HepG2 (cell line): ENCODE measurements around the gene EIF4G3. TPM values are rescaled to one million over a fixed set of nuclear protein-coding genes. Genes with fewer than 3 reads are reported as not detected.
"Not testable (repeated sequence)": the region's sequence is repeated elsewhere in the genome, so short reads cannot be mapped to it uniquely, and the experiment has no call there.

ENCODE experiments used
- ATAC-seq: fragments of 200-7000 bp; cut with Tn5 transposase; 3 replicates; pipeline ENCODE4 v1.9.1; 2020; ENCODE audit warnings: mild to moderate bottlenecking, moderate library complexity
- BruUV-seq: library from RNA; stranded (reverse); fragments of 400-500 nt; replicated peaks from 2 replicates; lab custom pipeline; 2021; lab: Mats Ljungman, UMichigan
- CTCF ChIA-PET: fragments of 300-600 bp; formaldehyde crosslinking; extraction: SDS; loops from one replicate; lab custom pipeline; 2021; ENCODE audit warnings: low total read pairs, inconsistent platforms, low intra/inter-chr PET ratio; lab: Yijun Ruan, JAX
- POLR2A ChIA-PET: fragments of 350-600 bp; sonication (Branson Sonifier 250); formaldehyde crosslinking; loops from one replicate; lab custom pipeline; 2020; ENCODE audit warnings: antibody characterized with exemption, inconsistent platforms; lab: Yijun Ruan, JAX
- DNase-seq: peaks from one replicate; pipeline ENCODE4 v3.0.0-alpha.2; 2015; ENCODE audit warnings: low spot score
- FAIRE-seq: peaks from 3 replicates; lab custom pipeline; 2011; peaks lifted over from hg19 to GRCh38; lab: Jason Lieb, UNC
- H2AFZ ChIP-seq: one replicate; pipeline ENCODE4 v1.6.1; 2011; ENCODE audit warnings: low read length, inconsistent platforms
- H3K27ac ChIP-seq: fragments of 300-600 bp; 3 replicates; pipeline ENCODE4 v1.8.0; 2011; ENCODE audit warnings: mixed run types, mild to moderate bottlenecking, mixed read lengths, low read length, inconsistent platforms; ENCODE audit not compliant: insufficient read depth; ENCODE audit errors: extremely low read length
- H3K27me3 ChIP-seq, 2 experiments: fragments of 200-600 bp in 1 of 2; 2 replicates in 1 of 2; 3 replicates in 1 of 2; pipeline versions ENCODE4 v1.6.0 to v1.8.0; 2011; ENCODE audit warnings: low read length in 2 of 2, mild to moderate bottlenecking in 2 of 2, moderate library complexity in 2 of 2, inconsistent platforms in 1 of 2; ENCODE audit not compliant: insufficient read depth in 2 of 2, control insufficient read depth in 1 of 2
- H3K36me3 ChIP-seq, 2 experiments: fragments of 200-600 bp in 1 of 2; replicated peaks in 1 of 2; 2 replicates in 1 of 2; 3 replicates in 1 of 2; pipeline versions ENCODE4 v1.5.1 to v1.8.0; 2011; ENCODE audit warnings: low read length in 2 of 2, inconsistent platforms in 1 of 2; ENCODE audit not compliant: insufficient read depth in 2 of 2, control insufficient read depth in 1 of 2
- H3K4me1 ChIP-seq: 2 replicates; pipeline ENCODE4 v1.5.1; 2012; ENCODE audit warnings: low read length, inconsistent platforms; ENCODE audit not compliant: insufficient read depth
- H3K4me2 ChIP-seq: 2 replicates; pipeline ENCODE4 v1.6.0; 2011; ENCODE audit warnings: low read depth, low read length, inconsistent platforms
- H3K4me3 ChIP-seq, 3 experiments: fragments of 200-600 bp in 1 of 3; sonication (generic), shearing (Covaris generic) in 1 of 3; replicated peaks in 1 of 3; 2 replicates each; pipeline ENCODE4 v1.5.1; 2011 to 2016; ENCODE audit warnings: low read length in 3 of 3, inconsistent platforms in 2 of 3, low read depth in 2 of 3, mild to moderate bottlenecking in 2 of 3, control low read depth in 1 of 3, mixed read lengths in 1 of 3; ENCODE audit not compliant: insufficient read depth in 1 of 3
- H3K79me2 ChIP-seq: one replicate; pipeline ENCODE4 v1.6.1; 2011; ENCODE audit warnings: low read length, inconsistent platforms; ENCODE audit not compliant: insufficient read depth
- H3K9ac ChIP-seq: 2 replicates; pipeline ENCODE4 v1.6.0; 2011; ENCODE audit warnings: mild to moderate bottlenecking, low read depth, low read length, inconsistent platforms; ENCODE audit not compliant: insufficient read depth
- H3K9me3 ChIP-seq: 2 replicates; pipeline ENCODE4 v1.5.1; 2012; ENCODE audit warnings: mild to moderate bottlenecking, low read length
- H4K20me1 ChIP-seq: 2 replicates; pipeline ENCODE4 v1.6.0; 2011; ENCODE audit warnings: inconsistent platforms, mild to moderate bottlenecking, low read length, moderate library complexity; ENCODE audit not compliant: insufficient read depth
- KLF12 ChIP-seq: sonication (generic); formaldehyde crosslinking; IDR thresholded peaks from 2 replicates; pipeline ENCODE4 v1.4.0; 2020; ENCODE audit warnings: missing genetic modification reagents, borderline replicate concordance
- WGBS: methylation state at CpG from one replicate; pipeline ENCODE4 v1.1.6; 2017; ENCODE audit warnings: low lambda C conversion rate; 5-methylcytosine and 5-hydroxymethylcytosine counted together
- in situ Hi-C: cut with HindIII; loops from 2 replicates; pipeline ENCODE4 v1.10.0; 2017; ENCODE audit warnings: low pct_unique_long_range_greater_than_20kb; ENCODE audit not compliant: extremely low pct_ligation_motif_present
- intact Hi-C: fragments of 100-400 bp; cut with micrococcal nuclease; formaldehyde crosslinking; loops from one replicate; pipeline ENCODE4 v1.10.0; 2022; ENCODE audit not compliant: unreplicated experiment
- polyA plus RNA-seq, 8 experiments: library from polyadenylated mRNA; depleted of rRNA in 3 of 8; stranded (reverse) in 7 of 8; unstranded in 1 of 8; fragments of >200 nt; fragmentation: Illumina TruSeq in 4 of 8; extraction: Trizol in 4 of 8; gene quantifications; 2 replicates each; pipeline versions ENCODE4 v1.2.1 to v1.2.3, GENCODE V29; 2011 to 2016; ENCODE audit warnings: low read depth in 4 of 8, missing spikeins in 1 of 8, mixed read lengths in 1 of 8; ENCODE audit not compliant: insufficient read depth in 1 of 8
- total RNA-seq, 5 experiments: library from RNA; depleted of rRNA; stranded (reverse); fragments of >200 nt; fragmentation: Illumina TruSeq; extraction: Trizol; gene quantifications; 2 replicates each; pipeline ENCODE4 v1.2.3, GENCODE V29; 2016; ENCODE audit warnings: low read depth in 1 of 5
- TF ChIP-seq, protein P1 (sequence below), 2 experiments: sonication (generic) in 1 of 2; formaldehyde crosslinking in 1 of 2; IDR thresholded peaks; 2 replicates each; pipeline versions ENCODE4 v1.4.0 to v1.6.1; 2016 to 2020; ENCODE audit warnings: borderline replicate concordance in 1 of 2, low read depth in 1 of 2, mild to moderate bottlenecking in 1 of 2, missing genetic modification reagents in 1 of 2

Gene EIF4G3
- total and polyA plus RNA-seq, 2 of the 13 experiments (the other 11 are each of a cell fraction or from before 2014, with no cell fraction given), result 22.2 to 27.6 TPM

DNA sequence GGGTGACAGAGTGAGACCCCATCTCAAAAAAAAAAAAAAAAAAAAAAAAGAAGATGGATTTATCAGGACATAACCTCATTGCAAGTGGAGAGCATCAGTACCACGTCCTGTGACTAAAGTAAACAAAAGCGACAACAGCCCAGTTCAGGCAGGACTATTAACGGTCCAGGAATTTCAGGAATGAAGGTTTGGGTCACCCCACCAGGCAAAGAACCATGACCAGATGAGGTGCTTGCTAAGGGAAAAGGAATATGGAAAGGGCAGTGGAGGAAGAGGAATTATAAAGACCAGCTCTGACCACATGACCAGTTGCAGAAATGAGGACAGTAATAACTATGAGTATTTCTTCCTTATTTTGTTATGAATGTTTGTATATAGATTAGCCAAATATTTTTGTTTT is 35.4 kb upstream of the EIF4G3 start (continued):
- TF ChIP-seq, protein P1, sequence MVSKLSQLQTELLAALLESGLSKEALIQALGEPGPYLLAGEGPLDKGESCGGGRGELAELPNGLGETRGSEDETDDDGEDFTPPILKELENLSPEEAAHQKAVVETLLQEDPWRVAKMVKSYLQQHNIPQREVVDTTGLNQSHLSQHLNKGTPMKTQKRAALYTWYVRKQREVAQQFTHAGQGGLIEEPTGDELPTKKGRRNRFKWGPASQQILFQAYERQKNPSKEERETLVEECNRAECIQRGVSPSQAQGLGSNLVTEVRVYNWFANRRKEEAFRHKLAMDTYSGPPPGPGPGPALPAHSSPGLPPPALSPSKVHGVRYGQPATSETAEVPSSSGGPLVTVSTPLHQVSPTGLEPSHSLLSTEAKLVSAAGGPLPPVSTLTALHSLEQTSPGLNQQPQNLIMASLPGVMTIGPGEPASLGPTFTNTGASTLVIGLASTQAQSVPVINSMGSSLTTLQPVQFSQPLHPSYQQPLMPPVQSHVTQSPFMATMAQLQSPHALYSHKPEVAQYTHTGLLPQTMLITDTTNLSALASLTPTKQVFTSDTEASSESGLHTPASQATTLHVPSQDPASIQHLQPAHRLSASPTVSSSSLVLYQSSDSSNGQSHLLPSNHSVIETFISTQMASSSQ (IDR thresholded peaks at IDR 0.05; ENCODE audit: low read depth), result no peak
- TF ChIP-seq, protein P1 (CRISPR knock-in tag; IDR thresholded peaks at IDR 0.05; ENCODE audit: borderline replicate concordance), result no peak
- TF ChIP-seq KLF12, result no peak

DNA sequence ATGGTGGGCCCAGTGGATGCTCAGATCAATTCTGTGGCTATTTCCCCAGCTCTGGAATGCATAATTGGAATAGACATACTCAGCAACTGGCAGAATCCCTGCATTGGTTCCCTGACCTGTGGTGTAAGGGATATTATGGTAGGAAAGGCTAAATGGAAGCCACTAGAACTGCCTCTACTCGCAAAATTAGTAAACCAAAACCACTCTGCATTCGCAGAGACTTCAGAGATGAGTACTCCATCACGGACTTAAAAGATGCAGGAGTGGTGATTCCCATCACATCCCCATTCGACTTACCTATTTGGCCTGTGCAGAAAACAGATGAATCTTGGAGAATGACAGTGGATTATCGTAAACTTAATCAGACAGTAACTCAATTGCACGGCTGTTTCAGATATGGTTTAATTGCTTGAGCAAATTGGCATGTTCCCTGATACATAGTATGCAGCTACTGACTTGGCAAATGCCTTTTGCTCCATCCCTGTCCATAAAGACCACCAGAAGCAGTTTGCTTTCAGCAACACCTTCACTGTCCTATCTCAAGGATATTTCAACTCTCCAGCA is 31.5 kb upstream of the EIF4G3 start:
- CTCF ChIA-PET, H3K36me3 ChIP-seq, H3K9me3 ChIP-seq, H4K20me1 ChIP-seq, H3K27ac ChIP-seq, FAIRE-seq, H2AFZ ChIP-seq, in situ Hi-C loops, H3K4me2 ChIP-seq, H3K79me2 ChIP-seq, DNase-seq, BruUV-seq, POLR2A ChIA-PET, ATAC-seq, H3K4me3 ChIP-seq, H3K9ac ChIP-seq, H3K4me1 ChIP-seq, intact Hi-C loops, H3K27me3 ChIP-seq: not testable (repeated sequence)
- WGBS, result 21% methylated on average over 6 of the region's 6 CpGs
